ENCODE results near the gene THAP7. TPM values are rescaled to one million over a fixed set of nuclear protein-coding genes. Genes with fewer than 3 reads are reported as not detected.

The THAP7 gene
- total and polyA plus RNA-seq, 9 of the 15 experiments (the other 6 are each of a cell fraction or from before 2014, with no cell fraction given): 7.9 to 263 (median 84.1) TPM

DNA sequence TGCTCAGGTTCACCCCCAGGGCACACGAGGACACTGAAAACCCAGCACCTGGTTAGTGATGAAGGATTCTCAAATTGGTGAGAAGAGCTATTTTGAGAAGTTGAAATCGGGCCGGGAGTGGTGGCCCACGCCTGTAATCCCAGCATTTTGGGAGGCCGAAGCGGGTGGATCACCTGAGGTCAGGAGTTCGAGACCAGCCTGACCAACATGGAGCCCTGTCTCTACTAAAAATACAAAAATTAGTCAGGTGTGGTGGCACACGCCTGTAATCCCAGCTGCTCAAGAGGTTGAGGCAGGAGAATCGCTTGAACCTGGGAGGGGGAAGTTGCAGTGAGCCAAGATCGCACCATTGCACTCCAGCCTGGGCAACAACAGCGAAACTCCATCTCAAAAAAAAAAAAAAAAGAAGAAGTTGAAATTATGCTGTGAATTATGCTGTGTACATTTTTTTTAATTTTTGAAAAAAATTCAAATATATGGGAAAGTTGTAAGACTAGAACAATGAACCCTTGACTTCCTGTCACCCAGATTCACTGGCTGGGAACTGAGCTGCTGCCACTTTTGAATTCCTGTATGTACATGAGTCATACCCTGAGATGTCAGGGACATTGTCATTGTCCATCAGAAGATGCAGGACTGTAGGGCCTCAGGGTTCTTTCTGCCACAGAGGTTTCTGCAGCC lies 29.8 kb downstream of the THAP7 start (continued):
- TF ChIP-seq, protein P1, sequence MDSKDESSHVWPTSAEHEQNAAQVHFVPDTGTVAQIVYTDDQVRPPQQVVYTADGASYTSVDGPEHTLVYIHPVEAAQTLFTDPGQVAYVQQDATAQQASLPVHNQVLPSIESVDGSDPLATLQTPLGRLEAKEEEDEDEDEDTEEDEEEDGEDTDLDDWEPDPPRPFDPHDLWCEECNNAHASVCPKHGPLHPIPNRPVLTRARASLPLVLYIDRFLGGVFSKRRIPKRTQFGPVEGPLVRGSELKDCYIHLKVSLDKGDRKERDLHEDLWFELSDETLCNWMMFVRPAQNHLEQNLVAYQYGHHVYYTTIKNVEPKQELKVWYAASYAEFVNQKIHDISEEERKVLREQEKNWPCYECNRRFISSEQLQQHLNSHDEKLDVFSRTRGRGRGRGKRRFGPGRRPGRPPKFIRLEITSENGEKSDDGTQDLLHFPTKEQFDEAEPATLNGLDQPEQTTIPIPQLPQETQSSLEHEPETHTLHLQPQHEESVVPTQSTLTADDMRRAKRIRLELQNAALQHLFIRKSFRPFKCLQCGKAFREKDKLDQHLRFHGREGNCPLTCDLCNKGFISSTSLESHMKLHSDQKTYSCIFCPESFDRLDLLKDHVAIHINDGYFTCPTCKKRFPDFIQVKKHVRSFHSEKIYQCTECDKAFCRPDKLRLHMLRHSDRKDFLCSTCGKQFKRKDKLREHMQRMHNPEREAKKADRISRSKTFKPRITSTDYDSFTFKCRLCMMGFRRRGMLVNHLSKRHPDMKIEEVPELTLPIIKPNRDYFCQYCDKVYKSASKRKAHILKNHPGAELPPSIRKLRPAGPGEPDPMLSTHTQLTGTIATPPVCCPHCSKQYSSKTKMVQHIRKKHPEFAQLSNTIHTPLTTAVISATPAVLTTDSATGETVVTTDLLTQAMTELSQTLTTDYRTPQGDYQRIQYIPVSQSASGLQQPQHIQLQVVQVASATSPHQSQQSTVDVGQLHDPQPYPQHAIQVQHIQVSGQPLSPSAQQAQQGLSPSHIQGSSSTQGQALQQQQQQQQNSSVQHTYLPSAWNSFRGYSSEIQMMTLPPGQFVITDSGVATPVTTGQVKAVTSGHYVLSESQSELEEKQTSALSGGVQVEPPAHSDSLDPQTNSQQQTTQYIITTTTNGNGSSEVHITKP (IDR thresholded peaks at IDR 0.05; ENCODE audit: partially characterized antibody): peak; percentile 54
- TF ChIP-seq PHF21A (IDR thresholded peaks at IDR 0.05; ENCODE audit: borderline replicate concordance, low read depth): peak; percentile 90
- peak; percentile 62 for TF ChIP-seq PKNOX1 (IDR thresholded peaks at IDR 0.05)
- TF ChIP-seq JUND (IDR thresholded peaks at IDR 0.05; ENCODE audit: borderline replicate concordance, low read depth, low read length): peak; percentile 87
- TF ChIP-seq JUND (tag; IDR thresholded peaks at IDR 0.05; ENCODE audit: borderline replicate concordance, low read depth, low read length): peak; percentile 84
